Measurements from ENCODE around the gene PHF2.

DNA sequence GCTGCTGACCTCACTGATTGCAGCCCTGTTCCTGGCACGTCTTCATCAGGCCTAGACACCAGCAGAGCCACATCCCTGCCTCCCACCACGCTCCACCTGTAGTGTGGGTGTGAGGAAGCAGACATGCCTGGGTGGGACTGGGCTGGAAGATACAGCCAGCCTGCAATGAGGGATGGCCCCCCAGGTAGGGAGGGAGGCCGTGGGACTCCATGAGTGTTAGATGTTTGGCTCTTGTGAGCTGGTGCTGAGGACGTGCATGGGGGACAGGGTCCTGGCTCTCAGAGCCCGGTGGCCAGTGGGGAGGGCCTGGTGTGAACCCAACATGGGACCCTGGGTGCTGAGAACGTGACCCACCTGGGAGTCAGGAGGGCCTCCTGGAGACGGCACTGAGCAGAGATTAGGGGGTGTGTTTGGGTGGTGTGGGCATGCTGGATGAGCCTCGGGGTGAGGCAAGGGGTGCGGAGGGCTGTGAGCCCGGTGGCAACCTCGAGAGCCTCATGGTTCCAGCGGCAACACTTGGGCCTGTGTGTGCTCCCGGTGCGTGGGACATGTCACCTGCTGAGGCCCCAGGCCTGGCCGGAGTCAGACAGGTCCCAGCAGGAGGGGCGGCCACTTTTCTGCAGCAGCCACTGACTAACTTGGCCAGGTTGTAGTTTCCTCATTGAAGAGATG lies 87.6 kb downstream of the PHF2 start:
- TF ChIP-seq GATA3 (IDR thresholded peaks at IDR 0.05; ENCODE audit: low read depth, low read length) (no peak), GATA2 (IDR thresholded peaks at IDR 0.05; ENCODE audit: low read depth, low read length) (no peak)
